IMR-90 (cell line): ENCODE data around the gene IL13.
"Not testable (repeated sequence)": the region's sequence is repeated elsewhere in the genome, so short reads cannot be mapped to it uniquely, and the experiment has no call there.

ENCODE experiments used
- BHLHE40 ChIP-seq: fragments of 150-350 bp; IDR thresholded peaks from 2 replicates; pipeline ENCODE4 v1.6.1; 2016; ENCODE audit warnings: mild to moderate bottlenecking, low read depth, low read length
- CEBPB ChIP-seq: IDR thresholded peaks from 2 replicates; pipeline ENCODE4 v1.6.1; 2012; ENCODE audit warnings: low read depth, low read length, improper control_type of control experiment
- CTCF ChIP-seq: conservative IDR thresholded peaks from 2 replicates; pipeline ENCODE4 v1.5.1; 2012; ENCODE audit warnings: mild to moderate bottlenecking, low read depth, low read length, improper control_type of control experiment
- MAFK ChIP-seq: IDR thresholded peaks from 2 replicates; pipeline ENCODE4 v1.6.1; 2012; ENCODE audit warnings: low read depth, low read length, improper control_type of control experiment
- MAZ ChIP-seq: IDR thresholded peaks from 2 replicates; pipeline ENCODE4 v1.6.1; 2012; ENCODE audit warnings: low read depth, mild to moderate bottlenecking, low read length, improper control_type of control experiment, moderate library complexity, borderline replicate concordance
- NFE2L2 ChIP-seq: fragments of 150-350 bp; IDR thresholded peaks from 2 replicates; pipeline ENCODE4 v1.6.1; 2016; ENCODE audit warnings: low read depth, mild to moderate bottlenecking, low read length
- POLR2A ChIP-seq: IDR thresholded peaks from 2 replicates; pipeline ENCODE4 v1.6.1; 2012; ENCODE audit warnings: mild to moderate bottlenecking, low read depth, low read length
- RAD21 ChIP-seq: IDR thresholded peaks from 2 replicates; pipeline ENCODE4 v1.6.1; 2012; ENCODE audit warnings: low read length, improper control_type of control experiment
- RCOR1 ChIP-seq: IDR thresholded peaks from 2 replicates; pipeline ENCODE4 v1.6.1; 2012; ENCODE audit warnings: mild to moderate bottlenecking, low read length, improper control_type of control experiment; ENCODE audit not compliant: insufficient replicate concordance
- RFX5 ChIP-seq: IDR thresholded peaks from 2 replicates; pipeline ENCODE4 v1.8.0; 2012; ENCODE audit warnings: low read depth, mild to moderate bottlenecking, low read length, moderate library complexity
- SMC3 ChIP-seq: fragments of 150-350 bp; IDR thresholded peaks from 2 replicates; pipeline ENCODE4 v1.6.1; 2016; ENCODE audit warnings: low read depth, mild to moderate bottlenecking, antibody characterized with exemption, low read length, moderate library complexity
- TF ChIP-seq, protein P1 (sequence below): fragments of 150-350 bp; IDR thresholded peaks from 2 replicates; pipeline ENCODE4 v1.6.1; 2017; ENCODE audit warnings: mild to moderate bottlenecking, antibody characterized with exemption, low read length, low read depth

- TF ChIP-seq CTCF, RAD21, BHLHE40, RCOR1, RFX5, POLR2A, MAZ, SMC3, CEBPB, MAFK, NFE2L2: not testable (repeated sequence)
- TF ChIP-seq, protein P1, sequence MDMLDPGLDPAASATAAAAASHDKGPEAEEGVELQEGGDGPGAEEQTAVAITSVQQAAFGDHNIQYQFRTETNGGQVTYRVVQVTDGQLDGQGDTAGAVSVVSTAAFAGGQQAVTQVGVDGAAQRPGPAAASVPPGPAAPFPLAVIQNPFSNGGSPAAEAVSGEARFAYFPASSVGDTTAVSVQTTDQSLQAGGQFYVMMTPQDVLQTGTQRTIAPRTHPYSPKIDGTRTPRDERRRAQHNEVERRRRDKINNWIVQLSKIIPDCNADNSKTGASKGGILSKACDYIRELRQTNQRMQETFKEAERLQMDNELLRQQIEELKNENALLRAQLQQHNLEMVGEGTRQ, result not testable (repeated sequence)
Observed at GRCh38 chr5:132633587-132633986, 24.4 kb upstream of the IL13 start.
